NCI-H2227 (cell line): ENCODE measurements around the gene TOMM22.
A peak's percentile ranks its signal among the peaks of the same experiment; 100 is the strongest.

Source experiments
- DNase-seq: peaks from one replicate; lab custom pipeline; 2025; ENCODE audit not compliant: unreplicated experiment; lab: John Stamatoyannopoulos, UW

TOMM22 gene

DNA sequence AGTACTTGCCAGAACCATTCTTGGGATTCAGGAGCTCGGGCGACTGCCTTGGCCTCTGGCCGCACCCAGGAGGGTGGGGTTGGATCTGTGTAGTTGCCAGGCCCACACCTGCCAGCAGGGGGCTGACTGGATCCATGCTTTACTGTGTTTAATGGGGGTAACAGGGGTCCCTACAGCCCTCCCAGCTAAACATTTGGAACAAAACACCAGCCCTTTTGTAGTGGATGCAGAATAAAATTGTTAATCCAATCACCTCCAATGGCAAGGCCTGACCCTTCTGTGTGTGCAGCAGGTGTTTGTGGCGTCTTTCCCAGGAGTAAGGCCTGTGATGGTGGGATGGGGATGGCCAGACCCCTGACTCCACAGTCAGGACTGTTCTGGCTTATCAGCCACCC, 51.6 kb downstream of the TOMM22 start:
- peak; percentile 31 for DNase-seq

DNA sequence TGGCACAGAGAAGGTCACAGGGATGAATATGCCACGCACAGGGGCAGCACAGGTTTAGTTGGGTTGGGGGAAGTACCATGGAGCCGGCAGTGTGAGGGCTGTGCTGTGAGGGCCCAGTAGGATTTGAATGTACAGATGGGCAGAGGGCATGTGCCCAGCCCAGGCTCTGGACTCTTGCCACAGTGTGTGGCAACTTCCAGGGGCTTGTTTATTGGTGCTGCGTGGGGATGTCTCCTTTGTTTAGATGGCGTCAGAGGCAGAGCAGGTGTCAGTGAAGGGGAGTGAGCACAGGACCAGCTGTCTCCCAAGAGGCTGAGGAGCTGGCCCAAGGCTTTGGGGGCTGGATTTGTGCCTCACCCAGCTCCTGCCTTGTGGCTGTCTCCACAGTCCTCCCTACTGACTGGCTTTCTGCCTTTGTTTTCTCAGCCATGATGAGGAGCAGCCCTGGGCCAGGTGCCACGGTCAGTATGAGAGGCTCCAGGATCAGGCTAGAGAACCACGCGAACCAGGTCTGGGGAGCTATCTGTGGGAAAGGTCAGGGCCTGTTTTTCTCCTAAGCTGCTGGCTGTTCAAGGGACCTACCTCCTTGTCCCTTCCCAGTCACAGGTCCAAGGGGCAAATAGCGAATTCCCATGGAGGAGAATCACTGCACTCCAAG, 52.1 kb downstream of the TOMM22 start:
- DNase-seq = no peak

DNA sequence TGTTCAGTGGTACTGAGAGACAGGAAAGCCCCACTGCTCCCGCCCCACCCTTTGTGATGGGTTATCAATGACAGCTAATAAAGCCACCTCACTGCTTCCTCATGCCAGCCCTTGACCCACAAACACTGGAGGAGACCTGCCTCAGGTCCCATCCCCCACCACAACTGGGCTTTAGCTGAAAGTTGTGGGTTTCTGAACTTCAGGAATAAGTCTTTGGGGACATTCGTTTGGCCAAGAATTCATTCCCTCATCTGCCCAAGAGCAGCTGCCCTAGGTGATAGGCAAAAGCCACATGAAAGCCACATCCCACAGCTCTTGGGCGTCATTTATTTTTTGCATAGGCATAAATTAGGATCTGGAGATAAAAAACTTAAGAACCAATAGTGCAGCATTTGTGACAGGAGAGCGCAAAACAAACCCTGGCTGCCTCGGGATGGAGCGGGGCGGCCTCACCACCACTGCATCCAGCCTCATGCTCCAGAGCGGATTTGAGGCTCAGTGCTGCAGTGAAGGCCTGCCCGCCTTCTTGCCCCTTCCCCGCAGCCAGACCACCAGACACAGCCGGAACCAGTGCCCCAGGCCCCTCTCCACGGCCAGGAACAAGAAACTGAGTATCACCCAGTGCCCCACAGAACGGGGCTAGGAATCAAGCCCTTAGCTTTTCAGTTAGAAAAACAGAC, 52.8 kb downstream of the TOMM22 start:
- DNase-seq = no peak
